GM21360 (cell line): ENCODE data around the gene PANK4.

ENCODE experiments used
- ATAC-seq: cut with Tn5 transposase; IDR thresholded peaks from one replicate; pipeline ENCODE4 v1.9.1; 2021; ENCODE audit warnings: mild to moderate bottlenecking, moderate library complexity; ENCODE audit not compliant: unreplicated experiment

Gene PANK4

GRCh38 chr1:2546515-2547209 lies 20.3 kb upstream of the PANK4 start:
- peak; percentile 24 for ATAC-seq

- peak; percentile 35 for ATAC-seq
Observed at GRCh38 chr1:2545754-2546514, 19.5 kb upstream of the PANK4 start.

GRCh38 chr1:2544875-2545640 lies 18.7 kb upstream of the PANK4 start:
- ATAC-seq, result no peak

GRCh38 chr1:2544093-2544874 lies 17.9 kb upstream of the PANK4 start:
- no peak for ATAC-seq

GRCh38 chr1:2543543-2544092 lies 17.2 kb upstream of the PANK4 start:
- ATAC-seq, result no peak

- ATAC-seq, result no peak
Observed at GRCh38 chr1:2542246-2542915, 16.0 kb upstream of the PANK4 start.

GRCh38 chr1:2541619-2542245 lies 15.3 kb upstream of the PANK4 start:
- ATAC-seq, result no peak

- no peak for ATAC-seq
Observed at GRCh38 chr1:2540816-2541492, 14.6 kb upstream of the PANK4 start.

GRCh38 chr1:2539312-2539907 lies 13.0 kb upstream of the PANK4 start:
- ATAC-seq, result no peak

- ATAC-seq, result no peak
Observed at GRCh38 chr1:2538872-2539271, 12.5 kb upstream of the PANK4 start.

GRCh38 chr1:2538376-2538775 lies 12.0 kb upstream of the PANK4 start:
- no peak for ATAC-seq

GRCh38 chr1:2537784-2538115 lies 11.4 kb upstream of the PANK4 start:
- ATAC-seq, result no peak

- ATAC-seq, result no peak
Observed at GRCh38 chr1:2535981-2536380, 9.6 kb upstream of the PANK4 start.

GRCh38 chr1:2535455-2535854 lies 9.1 kb upstream of the PANK4 start:
- no peak for ATAC-seq

GRCh38 chr1:2534687-2535441 lies 8.5 kb upstream of the PANK4 start:
- ATAC-seq, result no peak

- no peak for ATAC-seq
Observed at GRCh38 chr1:2534315-2534686, 7.9 kb upstream of the PANK4 start.

- ATAC-seq, result no peak
Observed at GRCh38 chr1:2533365-2533764, 7.0 kb upstream of the PANK4 start.

- ATAC-seq, result no peak
Observed at GRCh38 chr1:2532485-2533160, 6.2 kb upstream of the PANK4 start.
